ENCODE data around the gene THBS2.
"Not testable (repeated sequence)": the region's sequence is repeated elsewhere in the genome, so short reads cannot be mapped to it uniquely, and the experiment has no call there.

THBS2 gene

DNA sequence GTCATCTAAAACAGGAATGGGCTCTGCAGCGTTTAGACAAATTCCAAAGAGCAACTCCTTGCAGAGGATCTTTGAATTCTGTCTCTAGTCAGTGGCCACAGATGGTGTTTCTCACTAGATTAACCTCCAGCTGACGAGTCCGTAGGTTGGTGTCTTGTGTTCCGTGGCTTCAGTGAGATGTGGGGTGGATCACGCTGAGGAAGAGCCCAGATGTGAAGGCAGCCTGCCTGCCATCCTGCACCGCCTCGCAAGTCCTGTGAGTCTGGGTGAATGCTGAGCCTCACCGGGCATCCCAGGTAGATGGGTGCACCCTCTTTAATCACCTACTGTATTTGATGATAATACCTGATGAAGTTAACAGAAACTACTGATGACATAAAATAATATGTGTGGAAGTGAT, 70.4 kb downstream of the THBS2 start:
- DNase-seq (ENCODE audit: low spot score), result no peak

DNA sequence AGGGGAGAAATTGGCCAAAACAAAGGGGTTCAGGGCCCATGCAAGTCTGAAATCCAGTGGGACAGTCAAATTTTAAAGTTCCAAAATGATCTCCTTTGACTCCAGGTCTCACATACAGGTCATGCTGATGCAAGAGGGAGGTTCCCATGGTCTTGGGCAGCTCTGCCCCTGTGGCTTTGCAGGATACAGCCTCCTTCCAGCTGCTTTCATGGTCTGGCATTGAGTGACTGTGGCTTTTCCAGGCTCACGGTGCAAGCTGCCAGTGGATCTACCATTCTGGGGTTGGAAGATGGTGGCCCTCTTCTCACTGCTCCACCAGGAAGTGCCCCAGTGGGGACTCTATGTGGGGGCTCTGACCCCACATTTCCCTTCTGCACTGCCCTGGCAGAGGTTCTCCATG, 73.8 kb downstream of the THBS2 start:
- not testable (repeated sequence) for DNase-seq (ENCODE audit: low spot score)

DNA sequence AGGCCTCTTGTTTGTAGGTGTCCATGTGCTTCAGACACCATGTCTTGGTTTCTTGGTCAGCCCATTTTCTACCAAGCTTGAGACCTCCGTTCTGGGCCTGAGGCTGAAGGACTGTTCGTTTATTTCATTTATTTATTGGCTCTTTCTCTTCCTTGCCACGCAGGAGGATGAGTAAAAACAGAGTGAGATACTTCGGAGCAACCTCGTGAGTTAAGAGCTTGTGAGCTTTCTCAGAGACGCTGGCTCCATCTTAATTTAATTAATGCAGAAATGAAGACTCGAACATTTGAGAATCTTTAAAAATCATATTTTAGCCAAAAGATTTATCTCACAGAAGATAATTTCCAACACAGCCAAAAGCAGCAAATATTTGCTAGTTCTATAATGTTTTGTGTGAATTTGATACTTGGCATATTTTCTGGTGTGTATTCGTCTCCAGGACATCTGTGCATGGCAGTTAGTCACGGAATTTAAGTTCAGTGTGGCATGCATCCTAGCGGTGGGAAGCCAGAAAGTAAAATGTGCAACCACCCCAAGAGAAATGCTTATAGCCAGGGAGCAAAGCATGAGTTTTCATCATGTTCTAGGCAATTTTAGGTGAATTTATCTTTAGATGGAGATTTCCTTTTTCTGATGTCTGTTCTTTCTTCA, 76.0 kb downstream of the THBS2 start:
- no peak for DNase-seq (ENCODE audit: low spot score)

DNA sequence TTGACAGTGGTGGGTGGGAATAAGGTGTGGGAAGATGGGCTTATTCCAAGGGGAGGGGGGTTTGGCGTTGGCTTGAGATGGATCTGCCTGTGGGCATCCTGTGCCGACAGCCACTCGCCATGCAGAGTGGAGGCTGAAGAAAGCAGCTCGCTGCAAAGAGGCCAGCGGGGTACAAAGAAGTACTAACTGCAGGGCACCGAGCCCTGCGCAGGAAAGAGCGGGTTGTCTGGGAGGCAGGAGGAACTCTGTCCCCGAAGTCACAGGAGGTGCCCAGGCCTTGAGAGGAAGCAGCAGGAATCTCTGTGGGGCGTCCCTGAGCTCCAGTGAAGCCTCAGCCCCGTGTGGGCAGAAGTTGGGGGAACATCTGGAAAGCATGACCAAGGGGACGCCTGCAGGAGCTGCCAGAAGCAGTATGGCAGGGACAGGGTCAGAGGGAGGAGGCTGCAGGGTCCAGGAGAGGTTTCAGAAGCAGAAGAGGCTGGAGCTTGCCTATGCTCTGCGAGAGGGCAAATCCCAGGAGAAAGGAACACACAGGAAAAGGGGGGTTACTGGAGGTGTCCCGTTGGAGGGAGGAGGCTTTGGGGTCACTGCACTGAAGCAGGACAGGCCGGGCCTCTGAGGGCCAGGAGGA, 77.2 kb downstream of the THBS2 start:
- no peak for DNase-seq (ENCODE audit: low spot score)

GRCh38 chr6:169175360-169175887, 78.2 kb downstream of the THBS2 start:
- DNase-seq (ENCODE audit: low spot score), result no peak

- DNase-seq (ENCODE audit: low spot score), result no peak
These were observed 78.9 kb downstream of the THBS2 start for GRCh38 chr6:169174516-169175359.

DNA sequence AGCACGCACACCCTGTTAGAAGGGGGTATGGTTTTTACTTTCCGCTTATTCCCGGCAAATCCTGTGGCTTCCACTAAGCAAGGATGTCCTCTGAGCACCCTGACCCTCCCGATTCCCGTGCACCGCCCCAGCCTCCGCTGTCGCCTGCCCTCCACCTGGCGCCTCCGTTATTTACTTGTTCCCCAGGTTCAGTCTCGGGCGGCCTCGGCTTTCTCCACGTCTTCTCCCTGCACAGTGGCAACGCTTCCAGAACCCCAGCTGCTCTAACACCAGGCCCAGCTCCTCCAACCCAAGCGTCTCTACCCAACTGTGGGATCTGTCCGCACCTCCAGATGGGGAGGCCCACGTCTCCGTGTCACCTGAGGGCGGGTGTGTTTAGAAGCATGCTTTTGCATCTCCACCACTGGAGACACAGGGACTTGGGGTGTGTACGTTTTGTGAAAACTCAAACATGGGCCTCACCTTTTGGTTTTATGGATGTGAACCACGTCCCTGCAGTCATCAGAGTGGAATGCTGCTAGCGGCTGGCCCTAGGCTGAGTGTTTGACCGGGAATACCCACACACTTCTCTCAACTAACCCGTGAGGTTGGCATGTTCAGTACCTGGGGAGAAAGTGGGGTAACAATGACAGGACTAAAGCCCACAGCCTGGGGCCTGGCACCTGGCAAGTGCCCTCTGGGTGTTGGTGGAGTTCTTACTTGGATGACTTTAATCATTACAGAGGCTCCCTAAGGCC, 79.9 kb downstream of the THBS2 start:
- DNase-seq (ENCODE audit: low spot score), result no peak

GRCh38 chr6:169172946-169173345, 80.7 kb downstream of the THBS2 start:
- no peak for DNase-seq (ENCODE audit: low spot score)

GRCh38 chr6:169172456-169172855, 81.2 kb downstream of the THBS2 start:
- DNase-seq (ENCODE audit: low spot score), result no peak

DNA sequence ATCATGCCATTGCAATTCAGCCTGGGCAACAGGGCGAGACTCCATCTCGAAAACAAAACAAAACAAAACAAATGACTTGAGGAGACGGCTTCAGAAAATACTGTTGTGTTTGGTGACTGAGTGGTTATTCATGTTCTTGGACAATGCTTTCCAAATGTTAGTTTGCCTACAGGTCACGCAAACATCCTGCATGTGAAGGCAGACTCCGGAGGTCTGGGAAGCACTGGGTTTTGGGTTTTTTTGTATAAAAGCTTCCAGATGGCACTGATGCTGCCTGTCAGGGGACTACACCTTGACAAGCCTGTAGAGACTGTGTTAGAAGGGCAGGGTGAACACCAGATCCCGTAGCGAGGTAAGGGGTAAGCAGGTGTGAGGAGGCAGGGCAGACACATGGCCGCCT, 81.7 kb downstream of the THBS2 start:
- DNase-seq (ENCODE audit: low spot score), result no peak

GRCh38 chr6:169171016-169171415, 82.6 kb downstream of the THBS2 start:
- no peak for DNase-seq (ENCODE audit: low spot score)

DNA sequence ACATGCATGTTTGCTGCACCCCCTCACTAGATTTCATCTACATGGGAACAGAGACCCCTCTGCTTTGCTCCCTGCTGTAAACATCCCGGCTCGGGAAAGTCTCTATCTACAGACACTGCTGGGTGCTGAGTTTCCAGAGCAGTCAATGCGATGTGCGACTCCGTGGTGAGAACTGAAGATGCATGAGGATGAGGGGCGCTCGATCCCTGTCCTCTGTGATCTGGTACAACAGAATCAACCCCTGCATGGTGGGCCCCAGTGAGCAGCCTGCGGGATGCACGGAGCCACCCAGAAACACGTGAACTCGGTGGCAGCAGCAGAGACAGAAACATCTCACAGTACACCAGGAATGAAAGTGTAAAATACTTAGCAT, 83.1 kb downstream of the THBS2 start:
- no peak for DNase-seq (ENCODE audit: low spot score)

DNA sequence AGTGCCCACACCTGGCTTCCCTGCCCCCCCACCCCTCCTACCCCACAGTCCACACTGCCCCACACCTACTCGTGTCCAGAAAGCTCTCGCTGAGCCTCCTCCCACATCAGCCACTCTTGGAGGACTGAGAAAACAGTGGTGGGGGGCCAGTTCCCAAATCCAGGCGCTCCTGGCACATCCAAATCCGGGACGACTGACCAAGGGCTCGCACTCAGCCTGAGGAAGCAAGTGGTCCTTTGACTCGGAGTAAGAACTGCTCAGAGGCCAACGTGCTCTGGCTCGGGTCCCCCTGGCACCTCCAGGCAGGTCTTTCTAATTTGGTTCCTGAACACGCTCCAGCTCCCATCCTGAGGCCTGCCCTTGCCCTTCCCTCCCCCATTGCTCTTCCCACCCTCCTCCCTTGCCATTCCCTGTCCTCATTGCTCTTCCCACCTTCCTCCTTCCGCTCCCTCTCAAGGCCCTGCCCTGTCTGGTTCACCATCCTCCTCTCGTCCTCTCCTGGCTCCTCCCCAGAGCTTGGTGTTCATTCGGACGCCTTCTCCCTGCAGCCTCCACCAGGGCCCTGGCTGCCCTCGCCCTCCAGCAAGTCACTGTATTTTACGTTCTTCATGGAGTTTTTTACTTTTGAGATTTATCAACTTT, 83.6 kb downstream of the THBS2 start:
- DNase-seq (ENCODE audit: low spot score), result no peak

DNA sequence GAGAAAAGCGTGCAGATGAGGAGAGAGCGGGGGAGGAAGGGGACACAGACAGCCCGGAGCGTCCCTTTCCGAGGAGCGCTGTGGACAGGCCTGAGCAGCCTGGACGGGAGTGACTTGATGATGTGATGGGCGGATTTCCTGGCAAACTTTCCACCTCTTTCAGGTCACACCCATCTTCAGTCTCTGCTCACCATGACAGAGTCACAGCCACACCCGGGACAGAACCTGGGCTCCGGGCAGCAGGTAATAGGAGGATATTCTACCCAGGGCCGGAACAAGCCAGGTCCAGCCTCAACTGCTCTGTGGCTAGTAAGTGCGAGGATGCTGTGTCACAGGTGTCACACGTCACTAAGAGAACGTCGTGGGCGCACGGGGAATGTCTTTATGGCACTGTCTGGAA, 84.3 kb downstream of the THBS2 start:
- no peak for DNase-seq (ENCODE audit: low spot score)

- no peak for DNase-seq (ENCODE audit: low spot score)
These were observed 84.9 kb downstream of the THBS2 start for GRCh38 chr6:169168706-169169105.

GRCh38 chr6:169168302-169168630, 85.4 kb downstream of the THBS2 start:
- no peak for DNase-seq (ENCODE audit: low spot score)

DNA sequence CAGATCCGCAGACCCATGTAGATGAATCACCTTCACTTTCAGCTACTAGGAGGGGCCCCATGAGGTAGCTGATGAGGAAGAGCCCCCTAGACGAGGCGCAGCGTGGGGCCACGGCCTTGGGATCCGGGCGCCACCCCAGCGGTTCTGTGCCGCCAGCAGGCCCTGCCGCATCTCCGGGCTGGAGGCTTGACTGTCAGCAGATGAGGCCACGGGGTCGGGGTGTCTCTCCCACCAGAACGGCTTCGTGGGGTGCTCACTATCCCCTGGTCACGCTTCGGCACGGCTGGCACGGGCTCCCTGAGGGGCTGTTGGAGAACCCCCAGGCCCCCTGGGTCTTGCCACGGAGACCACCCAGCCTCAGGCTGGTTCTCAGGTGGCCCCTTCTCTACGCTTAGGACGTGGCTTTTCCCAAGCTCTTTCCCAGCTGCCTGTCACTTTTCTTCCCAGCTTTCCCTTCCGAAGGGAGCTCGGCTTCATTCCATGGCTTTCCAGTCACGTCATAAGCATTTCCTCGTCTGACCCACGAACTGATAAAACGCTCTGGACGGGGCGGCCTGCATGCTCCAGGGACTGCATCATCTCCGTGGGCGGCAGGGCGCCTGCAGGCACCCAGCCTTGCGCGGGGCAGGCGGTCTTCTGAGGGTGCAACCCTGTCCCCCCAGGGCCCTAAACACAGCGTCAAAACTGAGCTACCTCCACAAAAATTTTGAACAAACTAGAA, 85.9 kb downstream of the THBS2 start:
- DNase-seq (ENCODE audit: low spot score), result no peak

DNA sequence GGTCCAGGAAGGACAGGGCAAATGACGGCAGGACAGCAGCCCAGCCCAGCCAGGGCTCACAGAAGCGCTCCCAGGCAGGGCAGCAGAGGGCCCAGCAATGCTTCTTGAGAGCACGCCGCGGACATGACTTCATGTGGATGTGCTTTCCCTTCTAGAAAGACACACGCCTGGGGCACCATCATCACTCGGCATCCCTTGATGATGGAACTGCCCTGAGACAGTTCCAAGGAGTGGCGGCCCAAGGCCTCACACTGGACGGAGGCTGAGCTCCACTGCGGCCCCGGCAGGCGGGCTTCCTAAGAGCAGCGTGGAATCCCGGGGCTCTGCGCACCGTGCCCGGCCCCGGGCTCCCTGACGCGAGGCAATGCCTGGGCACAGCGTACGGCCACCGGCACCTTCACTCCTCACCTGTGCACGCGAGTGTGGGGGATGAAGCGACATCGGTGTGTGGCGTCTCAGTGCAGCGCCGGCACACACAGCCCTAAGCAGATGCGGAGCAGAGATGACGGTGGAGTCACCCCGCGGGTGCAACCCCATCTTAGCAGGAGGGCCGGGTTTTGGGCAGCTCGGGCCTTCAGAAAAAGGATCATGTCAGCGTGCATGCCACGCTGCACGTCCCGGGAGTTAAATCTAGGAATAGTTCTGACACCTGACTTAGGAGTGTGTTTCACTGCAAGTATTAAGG, 86.6 kb downstream of the THBS2 start:
- DNase-seq (ENCODE audit: low spot score), result no peak

Measured in activated CD4-positive, alpha-beta T cell treated with anti-CD3 and anti-CD28 coated beads, Interleukin-2, Interleukin-4, amounts not matched to agents 100 ng/mL and 50 ng/mL, durations not matched to agents 16 hours and 8 hours (primary cell).